K562 (cell line): Measurements from ENCODE around the gene AIFM1. TPM values are rescaled to one million over a fixed set of nuclear protein-coding genes. Genes with fewer than 3 reads are reported as not detected.

Source experiments
- CBX2 ChIP-seq: fragments of 200-600 bp; sonication (generic); IDR thresholded peaks from one replicate; pipeline ENCODE4 v1.6.1; 2012; ENCODE audit warnings: mild to moderate bottlenecking, low read length, inconsistent platforms; ENCODE audit not compliant: insufficient read depth, poor library complexity, severe bottlenecking
- CCNT2 ChIP-seq: IDR thresholded peaks from 2 replicates; pipeline ENCODE4 v1.6.1; 2011; ENCODE audit warnings: borderline replicate concordance, low read depth, mild to moderate bottlenecking, moderate library complexity, mixed read lengths, low read length; ENCODE audit not compliant: insufficient read length; ENCODE audit errors: extremely low read depth
- ERF ChIP-seq: fragments of 450-650 bp; formaldehyde crosslinking; IDR thresholded peaks from 2 replicates; pipeline ENCODE4 v1.4.0; 2020; ENCODE audit warnings: mild to moderate bottlenecking, mixed read lengths
- FOXA1 ChIP-seq: fragments of 450-650 bp; IDR thresholded peaks from 2 replicates; pipeline ENCODE4 v1.6.1; 2016; ENCODE audit warnings: mild to moderate bottlenecking, borderline replicate concordance
- FOXM1 ChIP-seq, 2 experiments: fragments of 450-650 bp in 1 of 2; sonication (generic) in 1 of 2; formaldehyde crosslinking in 1 of 2; IDR thresholded peaks; 2 replicates each; pipeline versions ENCODE4 v1.6.1 to v1.9.0; 2017 to 2022; ENCODE audit warnings: low read depth in 2 of 2, mild to moderate bottlenecking in 2 of 2, missing genetic modification reagents in 1 of 2, moderate library complexity in 1 of 2
- GTF2F1 ChIP-seq: IDR thresholded peaks from 2 replicates; pipeline ENCODE4 v1.6.1; 2011; ENCODE audit warnings: low read depth, low read length, improper control_type of control experiment
- L3MBTL2 ChIP-seq: fragments of 450-650 bp; IDR thresholded peaks from 2 replicates; pipeline ENCODE4 v1.6.1; 2016; ENCODE audit warnings: mild to moderate bottlenecking, moderate library complexity
- NFE2L1 ChIP-seq: fragments of 450-650 bp; IDR thresholded peaks from 2 replicates; pipeline ENCODE4 v1.6.1; 2016; ENCODE audit warnings: missing genetic modification characterization, low read depth, mild to moderate bottlenecking, missing compliant biosample characterization, moderate library complexity, borderline replicate concordance
- POLR2A ChIP-seq: fragments of 450-650 bp; conservative IDR thresholded peaks from 2 replicates; pipeline ENCODE4 v1.6.1; 2016
- RB1 ChIP-seq: fragments of 450-650 bp; IDR thresholded peaks from 2 replicates; pipeline ENCODE4 v1.6.1; 2017; ENCODE audit warnings: low read depth, mild to moderate bottlenecking
- RBM25 ChIP-seq: fragments of 200-400 bp; formaldehyde crosslinking; IDR thresholded peaks from 2 replicates; pipeline ENCODE4 v1.6.1; 2018; ENCODE audit warnings: low read length, low read depth, moderate library complexity; ENCODE audit not compliant: severe bottlenecking
- SNRNP70 ChIP-seq: fragments of 200-400 bp; formaldehyde crosslinking; optimal IDR thresholded peaks from 2 replicates; pipeline ENCODE3; 2017; ENCODE audit warnings: low read depth, low read length
- TGIF2 ChIP-seq: sonication (generic); formaldehyde crosslinking; IDR thresholded peaks from 2 replicates; pipeline ENCODE4 v1.8.1; 2022; ENCODE audit warnings: mild to moderate bottlenecking, missing genetic modification reagents, moderate library complexity
- TSC22D4 ChIP-seq: fragments of 450-650 bp; IDR thresholded peaks from 2 replicates; pipeline ENCODE4 v1.6.1; 2016; ENCODE audit warnings: missing genetic modification characterization, missing biosample characterization, control low read depth
- ZBTB2 ChIP-seq: fragments of 450-650 bp; IDR thresholded peaks from 2 replicates; pipeline ENCODE4 v1.6.1; 2016; ENCODE audit warnings: antibody characterized with exemption
- ZNF311 ChIP-seq: fragments of 250-450 bp; sonication (Bioruptor Pico); IDR thresholded peaks from 2 replicates; pipeline ENCODE4 v1.4.0; 2020; ENCODE audit warnings: mild to moderate bottlenecking, moderate library complexity
- ZNF668 ChIP-seq: fragments of 250-450 bp; sonication (Bioruptor Pico); IDR thresholded peaks from 2 replicates; pipeline ENCODE4 v1.8.0; 2022; ENCODE audit warnings: mild to moderate bottlenecking, inconsistent platforms
- polyA plus RNA-seq, 8 experiments: library from polyadenylated mRNA; depleted of rRNA in 4 of 8; stranded (reverse) in 5 of 8; unstranded in 3 of 8; fragments of >200 nt; fragmentation: Nextera tagmentation in 2 of 8; fragmentation: Illumina TruSeq in 1 of 8; extraction: Ambion mirVana in 2 of 8; extraction: Trizol in 1 of 8; gene quantifications; 2 replicates each; pipeline versions ENCODE4 v1.2.1 to v1.2.3, GENCODE V29; 2011 to 2014; ENCODE audit warnings: inconsistent platforms in 1 of 8, missing spikeins in 1 of 8
- total RNA-seq, 7 experiments: library from RNA; depleted of rRNA in 6 of 7; stranded (reverse); fragments of >200 nt in 6 of 7; fragmentation: Illumina TruSeq in 2 of 7; extraction: Trizol in 2 of 7; gene quantifications; 2 replicates each; pipeline versions ENCODE4 v1.2.1 to v1.2.3, GENCODE V29; 2011 to 2021; ENCODE audit warnings: low replicate concordance in 1 of 7
- TF ChIP-seq, protein P1 (sequence below): sonication (generic); formaldehyde crosslinking; IDR thresholded peaks from 2 replicates; pipeline ENCODE4 v1.8.1; 2023; ENCODE audit warnings: mild to moderate bottlenecking, missing genetic modification reagents
- TF ChIP-seq, protein P2 (sequence below): fragments of 200-800 bp; sonication (Bioruptor generic); IDR thresholded peaks from 2 replicates; pipeline ENCODE4 v1.6.1; 2017; ENCODE audit warnings: missing genetic modification characterization, missing compliant biosample characterization
- TF ChIP-seq, protein P3 (sequence below): fragments of 450-650 bp; IDR thresholded peaks from 2 replicates; pipeline ENCODE4 v1.7.0; 2016; ENCODE audit warnings: borderline replicate concordance

Gene AIFM1
- total and polyA plus RNA-seq, 9 of the 15 experiments (the other 6 are each of a cell fraction or from before 2014, with no cell fraction given), result 51.0 to 117 (median 91.2) TPM

DNA sequence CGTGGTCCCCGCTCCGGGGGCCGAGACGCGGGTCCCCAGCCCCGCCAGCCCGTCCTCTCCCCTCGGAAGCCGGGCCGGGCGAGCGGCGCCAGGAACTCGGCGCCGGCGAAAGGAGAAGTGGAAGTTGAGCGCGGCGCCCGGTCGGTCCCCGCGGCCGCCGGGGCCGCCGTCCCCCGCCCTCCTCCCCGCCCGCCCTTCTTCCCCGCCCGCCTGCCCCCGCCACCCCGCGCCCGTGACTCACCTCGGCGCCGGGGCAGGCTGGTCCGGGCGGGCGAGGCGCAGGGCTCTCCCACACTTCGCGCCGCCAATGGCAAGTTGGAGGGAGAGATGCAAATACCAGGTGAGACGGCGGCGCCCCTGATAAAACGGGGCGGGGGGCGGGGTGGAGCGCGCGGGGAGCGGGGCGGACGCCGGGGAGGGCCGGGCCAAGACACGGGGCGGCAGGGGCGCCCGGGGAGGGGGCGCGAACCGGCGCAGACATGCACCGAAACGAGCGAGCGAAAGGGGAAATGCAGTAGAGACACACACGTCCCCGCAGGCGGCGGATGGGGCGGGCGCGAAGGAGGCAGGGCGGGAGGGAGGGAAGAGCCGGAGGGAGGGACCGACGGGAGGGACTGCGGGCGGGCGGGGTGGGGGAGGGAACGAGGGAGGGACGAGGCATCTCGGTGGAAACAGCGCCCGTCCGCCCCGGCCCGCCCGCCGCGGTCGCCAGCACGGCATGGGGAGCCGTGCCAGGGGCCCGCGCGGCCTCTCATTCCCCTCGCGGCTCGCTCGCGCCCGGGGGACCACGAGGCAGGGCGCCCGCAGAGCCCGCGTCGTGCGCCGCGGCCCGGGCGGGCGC, 55.0 kb downstream of the AIFM1 start, which contains the start of gene ELF4 (continued):
- TF ChIP-seq, protein P1, sequence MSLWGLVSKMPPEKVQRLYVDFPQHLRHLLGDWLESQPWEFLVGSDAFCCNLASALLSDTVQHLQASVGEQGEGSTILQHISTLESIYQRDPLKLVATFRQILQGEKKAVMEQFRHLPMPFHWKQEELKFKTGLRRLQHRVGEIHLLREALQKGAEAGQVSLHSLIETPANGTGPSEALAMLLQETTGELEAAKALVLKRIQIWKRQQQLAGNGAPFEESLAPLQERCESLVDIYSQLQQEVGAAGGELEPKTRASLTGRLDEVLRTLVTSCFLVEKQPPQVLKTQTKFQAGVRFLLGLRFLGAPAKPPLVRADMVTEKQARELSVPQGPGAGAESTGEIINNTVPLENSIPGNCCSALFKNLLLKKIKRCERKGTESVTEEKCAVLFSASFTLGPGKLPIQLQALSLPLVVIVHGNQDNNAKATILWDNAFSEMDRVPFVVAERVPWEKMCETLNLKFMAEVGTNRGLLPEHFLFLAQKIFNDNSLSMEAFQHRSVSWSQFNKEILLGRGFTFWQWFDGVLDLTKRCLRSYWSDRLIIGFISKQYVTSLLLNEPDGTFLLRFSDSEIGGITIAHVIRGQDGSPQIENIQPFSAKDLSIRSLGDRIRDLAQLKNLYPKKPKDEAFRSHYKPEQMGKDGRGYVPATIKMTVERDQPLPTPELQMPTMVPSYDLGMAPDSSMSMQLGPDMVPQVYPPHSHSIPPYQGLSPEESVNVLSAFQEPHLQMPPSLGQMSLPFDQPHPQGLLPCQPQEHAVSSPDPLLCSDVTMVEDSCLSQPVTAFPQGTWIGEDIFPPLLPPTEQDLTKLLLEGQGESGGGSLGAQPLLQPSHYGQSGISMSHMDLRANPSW (CRISPR knock-in tag), result no peak
- TF ChIP-seq ZBTB2 (no peak), POLR2A (0 out of 2 replicates have a peak, but pooled peaks have one; percentile 41), TSC22D4 (tag) (no peak), CBX2 (no peak), FOXA1 (no peak), CCNT2 (peak; percentile 36), TGIF2 (CRISPR knock-in tag) (no peak), ERF (peak; percentile 84; the same call in 1 of the 2 replicates), ZNF668 (CRISPR knock-in tag) (no peak), SNRNP70 (no peak), RB1 (peak; percentile 54; the same call in 1 of the 2 replicates), NFE2L1 (no peak), L3MBTL2 (no peak), RBM25 (no peak), FOXM1 (IDR thresholded peaks at IDR 0.05; ENCODE audit: low read depth) (no peak), FOXM1 (CRISPR knock-in tag; IDR thresholded peaks at IDR 0.05; ENCODE audit: low read depth) (no peak), GTF2F1 (no peak), ZNF311 (no peak)
- TF ChIP-seq, protein P2, sequence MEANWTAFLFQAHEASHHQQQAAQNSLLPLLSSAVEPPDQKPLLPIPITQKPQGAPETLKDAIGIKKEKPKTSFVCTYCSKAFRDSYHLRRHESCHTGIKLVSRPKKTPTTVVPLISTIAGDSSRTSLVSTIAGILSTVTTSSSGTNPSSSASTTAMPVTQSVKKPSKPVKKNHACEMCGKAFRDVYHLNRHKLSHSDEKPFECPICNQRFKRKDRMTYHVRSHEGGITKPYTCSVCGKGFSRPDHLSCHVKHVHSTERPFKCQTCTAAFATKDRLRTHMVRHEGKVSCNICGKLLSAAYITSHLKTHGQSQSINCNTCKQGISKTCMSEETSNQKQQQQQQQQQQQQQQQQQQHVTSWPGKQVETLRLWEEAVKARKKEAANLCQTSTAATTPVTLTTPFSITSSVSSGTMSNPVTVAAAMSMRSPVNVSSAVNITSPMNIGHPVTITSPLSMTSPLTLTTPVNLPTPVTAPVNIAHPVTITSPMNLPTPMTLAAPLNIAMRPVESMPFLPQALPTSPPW, result peak; percentile 97
- TF ChIP-seq, protein P3, sequence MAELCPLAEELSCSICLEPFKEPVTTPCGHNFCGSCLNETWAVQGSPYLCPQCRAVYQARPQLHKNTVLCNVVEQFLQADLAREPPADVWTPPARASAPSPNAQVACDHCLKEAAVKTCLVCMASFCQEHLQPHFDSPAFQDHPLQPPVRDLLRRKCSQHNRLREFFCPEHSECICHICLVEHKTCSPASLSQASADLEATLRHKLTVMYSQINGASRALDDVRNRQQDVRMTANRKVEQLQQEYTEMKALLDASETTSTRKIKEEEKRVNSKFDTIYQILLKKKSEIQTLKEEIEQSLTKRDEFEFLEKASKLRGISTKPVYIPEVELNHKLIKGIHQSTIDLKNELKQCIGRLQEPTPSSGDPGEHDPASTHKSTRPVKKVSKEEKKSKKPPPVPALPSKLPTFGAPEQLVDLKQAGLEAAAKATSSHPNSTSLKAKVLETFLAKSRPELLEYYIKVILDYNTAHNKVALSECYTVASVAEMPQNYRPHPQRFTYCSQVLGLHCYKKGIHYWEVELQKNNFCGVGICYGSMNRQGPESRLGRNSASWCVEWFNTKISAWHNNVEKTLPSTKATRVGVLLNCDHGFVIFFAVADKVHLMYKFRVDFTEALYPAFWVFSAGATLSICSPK, result no peak
